Activated T-helper 17 cell treated with anti-CD3 and anti-CD28 coated beads, Interleukin-2, amount 50 U/mL, for 72 hours (primary cell): Measurements from ENCODE around the gene GET4. TPM values are rescaled to one million over a fixed set of nuclear protein-coding genes. Genes with fewer than 3 reads are reported as not detected.

Source experiments
- ATAC-seq: fragments of 150-1000 bp; cut with Tn5 transposase; replicated peaks from 2 replicates; pipeline ENCODE4 v1.10.0; 2021; ENCODE audit warnings: mild to moderate bottlenecking, moderate library complexity
- H3K27ac Mint-ChIP-seq: one replicate; pipeline ENCODE4 v1.8.0; 2022; ENCODE audit warnings: mixed read lengths
- H3K27me3 Mint-ChIP-seq: one replicate; pipeline ENCODE4 v1.8.0; 2022; ENCODE audit warnings: mixed read lengths
- H3K36me3 Mint-ChIP-seq: one replicate; pipeline ENCODE4 v1.8.0; 2022; ENCODE audit warnings: low read depth, mild to moderate bottlenecking, mixed read lengths
- H3K4me1 Mint-ChIP-seq: one replicate; pipeline ENCODE4 v1.8.0; 2022; ENCODE audit warnings: mixed read lengths
- H3K4me3 Mint-ChIP-seq: one replicate; pipeline ENCODE4 v1.8.0; 2022; ENCODE audit warnings: mild to moderate bottlenecking, mixed read lengths
- H3K9me3 Mint-ChIP-seq: one replicate; pipeline ENCODE4 v1.8.0; 2022; ENCODE audit warnings: mixed read lengths
- total RNA-seq, 2 donors: library from RNA; stranded (reverse); gene quantifications; one replicate each; pipeline ENCODE4 v1.2.3, GENCODE V29; 2022

Gene GET4
- total RNA-seq: 10 to 100 TPM; 17.1 to 43.0 TPM

GRCh38 chr7:876077-876971, at the start of gene GET4:
Gene GET4, plus strand, starts transcription at chr7:876554. Its CDS starts 92 bp downstream, at chr7:876646.
- peak; percentile 82 for ATAC-seq
- Mint-ChIP-seq H3K4me3 (peak within 1 kb of the TSS; percentile 84), H3K27me3 (no peaks in the 10 kb centered on the region), H3K36me3 (peaks cover 45% of the 10 kb centered on the region), H3K4me1 (peaks cover 14% of the 10 kb centered on the region), H3K9me3 (no peaks in the 10 kb centered on the region), H3K27ac (peak within 1 kb of the TSS; percentile 93)

GRCh38 chr7:828793-829561, 47.4 kb upstream of the GET4 start:
- H3K27me3 Mint-ChIP-seq: no peaks in the 10 kb centered on the region
- no peaks in the 10 kb centered on the region for H3K9me3 Mint-ChIP-seq
- ATAC-seq: no peak
- H3K4me3 Mint-ChIP-seq: no peak overlapping the region
- H3K27ac Mint-ChIP-seq: no peak overlapping the region
- peaks cover 40% of the 10 kb centered on the region for H3K36me3 Mint-ChIP-seq
- peaks cover 27% of the 10 kb centered on the region for H3K4me1 Mint-ChIP-seq

GRCh38 chr7:830069-830468, 46.3 kb upstream of the GET4 start:
- H3K4me1 Mint-ChIP-seq: peaks cover 27% of the 10 kb centered on the region
- no peak for ATAC-seq
- H3K36me3 Mint-ChIP-seq: peaks cover 40% of the 10 kb centered on the region
- H3K27ac Mint-ChIP-seq: peak overlapping the region; percentile 95
- H3K27me3 Mint-ChIP-seq: no peaks in the 10 kb centered on the region
- no peaks in the 10 kb centered on the region for H3K9me3 Mint-ChIP-seq
- H3K4me3 Mint-ChIP-seq: peak overlapping the region; percentile 80

GRCh38 chr7:831596-832166, 44.7 kb upstream of the GET4 start:
- peaks cover 37% of the 10 kb centered on the region for H3K36me3 Mint-ChIP-seq
- ATAC-seq: peak; percentile 81
- H3K27ac Mint-ChIP-seq: peak overlapping the region; percentile 95
- H3K27me3 Mint-ChIP-seq: no peaks in the 10 kb centered on the region
- peak overlapping the region; percentile 80 for H3K4me3 Mint-ChIP-seq
- no peaks in the 10 kb centered on the region for H3K9me3 Mint-ChIP-seq
- H3K4me1 Mint-ChIP-seq: peaks cover 36% of the 10 kb centered on the region

- Mint-ChIP-seq H3K27ac (peak within 1 kb of the TSS; percentile 95), H3K27me3 (no peaks in the 10 kb centered on the region), H3K36me3 (peaks cover 44% of the 10 kb centered on the region), H3K9me3 (no peaks in the 10 kb centered on the region), H3K4me3 (peak within 1 kb of the TSS; percentile 80), H3K4me1 (peaks cover 38% of the 10 kb centered on the region)
- peak; percentile 80 for ATAC-seq
Measured at GRCh38 chr7:832167-832967, 44.0 kb upstream of the GET4 start, which contains the start of gene SUN1. Gene SUN1, plus strand, starts transcription at chr7:832476. Its CDS starts 49 bp downstream, at chr7:832525.

- peaks cover 38% of the 10 kb centered on the region for H3K4me1 Mint-ChIP-seq
- H3K27me3 Mint-ChIP-seq: no peaks in the 10 kb centered on the region
- H3K27ac Mint-ChIP-seq: peak overlapping the region; percentile 95
- H3K4me3 Mint-ChIP-seq: peak overlapping the region; percentile 80
- H3K9me3 Mint-ChIP-seq: no peaks in the 10 kb centered on the region
- ATAC-seq: no peak
- H3K36me3 Mint-ChIP-seq: peaks cover 49% of the 10 kb centered on the region
Measured at GRCh38 chr7:832968-833424, 43.4 kb upstream of the GET4 start.

- Mint-ChIP-seq H3K4me3 (no peak overlapping the region), H3K27ac (no peak overlapping the region), H3K27me3 (no peaks in the 10 kb centered on the region), H3K4me1 (peaks cover 38% of the 10 kb centered on the region), H3K36me3 (peaks cover 51% of the 10 kb centered on the region), H3K9me3 (no peaks in the 10 kb centered on the region)
- ATAC-seq: no peak
Measured at GRCh38 chr7:833601-834258, 42.6 kb upstream of the GET4 start.

- H3K4me1 Mint-ChIP-seq: peaks cover 38% of the 10 kb centered on the region
- ATAC-seq: no peak
- no peaks in the 10 kb centered on the region for H3K27me3 Mint-ChIP-seq
- H3K36me3 Mint-ChIP-seq: peaks cover 57% of the 10 kb centered on the region
- no peaks in the 10 kb centered on the region for H3K9me3 Mint-ChIP-seq
- H3K4me3 Mint-ChIP-seq: no peak overlapping the region
- H3K27ac Mint-ChIP-seq: peak overlapping the region; percentile 43
Measured at GRCh38 chr7:834277-834676, 42.1 kb upstream of the GET4 start.

- Mint-ChIP-seq H3K4me3 (no peak overlapping the region), H3K9me3 (no peaks in the 10 kb centered on the region), H3K36me3 (peaks cover 64% of the 10 kb centered on the region), H3K4me1 (peaks cover 37% of the 10 kb centered on the region), H3K27me3 (no peaks in the 10 kb centered on the region), H3K27ac (no peak overlapping the region)
- ATAC-seq: no peak
Measured at GRCh38 chr7:835021-835420, 41.3 kb upstream of the GET4 start.

- H3K36me3 Mint-ChIP-seq: peaks cover 71% of the 10 kb centered on the region
- H3K27ac Mint-ChIP-seq: peak overlapping the region; percentile 66
- no peaks in the 10 kb centered on the region for H3K27me3 Mint-ChIP-seq
- no peak overlapping the region for H3K4me3 Mint-ChIP-seq
- H3K4me1 Mint-ChIP-seq: peaks cover 30% of the 10 kb centered on the region
- no peaks in the 10 kb centered on the region for H3K9me3 Mint-ChIP-seq
- no peak for ATAC-seq
Measured at GRCh38 chr7:835485-836401, 40.6 kb upstream of the GET4 start.

- no peak overlapping the region for H3K4me3 Mint-ChIP-seq
Measured at GRCh38 chr7:836429-836828, 39.9 kb upstream of the GET4 start.

GRCh38 chr7:837001-837400, 39.4 kb upstream of the GET4 start:
- H3K27me3 Mint-ChIP-seq: no peaks in the 10 kb centered on the region
- ATAC-seq: no peak
- H3K36me3 Mint-ChIP-seq: peaks cover 78% of the 10 kb centered on the region
- H3K27ac Mint-ChIP-seq: peak overlapping the region; percentile 66
- no peaks in the 10 kb centered on the region for H3K9me3 Mint-ChIP-seq
- H3K4me1 Mint-ChIP-seq: peaks cover 20% of the 10 kb centered on the region
- no peak overlapping the region for H3K4me3 Mint-ChIP-seq

More at GRCh38 chr7:836429-836828, 39.9 kb upstream of the GET4 start:
- H3K27me3 Mint-ChIP-seq: no peaks in the 10 kb centered on the region
- H3K27ac Mint-ChIP-seq: peak overlapping the region; percentile 66
- ATAC-seq: no peak
- peaks cover 25% of the 10 kb centered on the region for H3K4me1 Mint-ChIP-seq
- H3K36me3 Mint-ChIP-seq: peaks cover 78% of the 10 kb centered on the region
- no peaks in the 10 kb centered on the region for H3K9me3 Mint-ChIP-seq
